SU-DHL-6 (cell line): Measurements from ENCODE around the gene CPNE5.

Source experiments
- CTCF ChIP-seq: fragments of 200-600 bp; sonication (generic); IDR thresholded peaks from one replicate; pipeline ENCODE4 v1.5.1; 2017; ENCODE audit warnings: antibody characterized with exemption, mild to moderate bottlenecking, low read length, moderate library complexity; ENCODE audit not compliant: insufficient read depth, poor library complexity, severe bottlenecking
- EZH2phosphoT487 ChIP-seq: fragments of 200-600 bp; sonication (generic), shearing (Covaris generic); conservative IDR thresholded peaks from 2 replicates; pipeline ENCODE4 v1.6.1; 2018; ENCODE audit warnings: mild to moderate bottlenecking, antibody characterized with exemption, low read length, moderate library complexity, mixed read lengths

- TF ChIP-seq CTCF, result no peak
- no peak for TF ChIP-seq EZH2phosphoT487
Observed at GRCh38 chr6:36848658-36849441, 9.6 kb upstream of the CPNE5 start.
